Bronchial epithelial cell (primary cell): Measurements from ENCODE around the gene PIGS. TPM values are rescaled to one million over a fixed set of nuclear protein-coding genes. Genes with fewer than 3 reads are reported as not detected.
A peak's percentile ranks its signal among the peaks of the same experiment; 100 is the strongest.

Experiments used
- DNase-seq: peaks from one replicate; pipeline ENCODE4 v3.0.0-alpha.2; 2010; ENCODE audit warnings: low read depth
- FAIRE-seq: peaks from 2 replicates; lab custom pipeline; 2011; peaks lifted over from hg19 to GRCh38; lab: Jason Lieb, UNC
- H3K27me3 ChIP-seq: 2 replicates; pipeline ENCODE4 v1.5.1; 2011; ENCODE audit warnings: low read length; ENCODE audit not compliant: control insufficient read depth, insufficient read depth
- H3K36me3 ChIP-seq: 2 replicates; pipeline ENCODE4 v1.5.1; 2011; ENCODE audit warnings: low read length; ENCODE audit not compliant: control insufficient read depth, insufficient read depth
- H3K4me3 ChIP-seq: 2 replicates; pipeline ENCODE4 v1.5.1; 2011; ENCODE audit warnings: mild to moderate bottlenecking, low read depth, low read length, control low read depth
- total RNA-seq: library from RNA; depleted of rRNA; stranded (reverse); fragments of >200 nt; gene quantifications from 2 replicates; pipeline ENCODE4 v1.2.1, GENCODE V29; 2014
- TF ChIP-seq, protein P1 (sequence below): IDR thresholded peaks from 2 replicates; pipeline ENCODE4 v1.5.1; 2011; ENCODE audit warnings: mild to moderate bottlenecking, moderate library complexity, low read length, control low read depth, inconsistent platforms; ENCODE audit not compliant: insufficient read depth, severe bottlenecking

Gene PIGS
- total RNA-seq, 1 donor from 2014 or later: 25.5 TPM

- FAIRE-seq (no peak), DNase-seq (no peak)
- Histone ChIP-seq H3K36me3 (peaks cover 2% of the 10 kb centered on the region), H3K27me3 (peaks cover 2% of the 10 kb centered on the region), H3K4me3 (no peak overlapping the region)
- TF ChIP-seq, protein P1, sequence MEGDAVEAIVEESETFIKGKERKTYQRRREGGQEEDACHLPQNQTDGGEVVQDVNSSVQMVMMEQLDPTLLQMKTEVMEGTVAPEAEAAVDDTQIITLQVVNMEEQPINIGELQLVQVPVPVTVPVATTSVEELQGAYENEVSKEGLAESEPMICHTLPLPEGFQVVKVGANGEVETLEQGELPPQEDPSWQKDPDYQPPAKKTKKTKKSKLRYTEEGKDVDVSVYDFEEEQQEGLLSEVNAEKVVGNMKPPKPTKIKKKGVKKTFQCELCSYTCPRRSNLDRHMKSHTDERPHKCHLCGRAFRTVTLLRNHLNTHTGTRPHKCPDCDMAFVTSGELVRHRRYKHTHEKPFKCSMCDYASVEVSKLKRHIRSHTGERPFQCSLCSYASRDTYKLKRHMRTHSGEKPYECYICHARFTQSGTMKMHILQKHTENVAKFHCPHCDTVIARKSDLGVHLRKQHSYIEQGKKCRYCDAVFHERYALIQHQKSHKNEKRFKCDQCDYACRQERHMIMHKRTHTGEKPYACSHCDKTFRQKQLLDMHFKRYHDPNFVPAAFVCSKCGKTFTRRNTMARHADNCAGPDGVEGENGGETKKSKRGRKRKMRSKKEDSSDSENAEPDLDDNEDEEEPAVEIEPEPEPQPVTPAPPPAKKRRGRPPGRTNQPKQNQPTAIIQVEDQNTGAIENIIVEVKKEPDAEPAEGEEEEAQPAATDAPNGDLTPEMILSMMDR: no peak
Observed at GRCh38 chr17:28520687-28521086, 50.6 kb downstream of the PIGS start.

DNA sequence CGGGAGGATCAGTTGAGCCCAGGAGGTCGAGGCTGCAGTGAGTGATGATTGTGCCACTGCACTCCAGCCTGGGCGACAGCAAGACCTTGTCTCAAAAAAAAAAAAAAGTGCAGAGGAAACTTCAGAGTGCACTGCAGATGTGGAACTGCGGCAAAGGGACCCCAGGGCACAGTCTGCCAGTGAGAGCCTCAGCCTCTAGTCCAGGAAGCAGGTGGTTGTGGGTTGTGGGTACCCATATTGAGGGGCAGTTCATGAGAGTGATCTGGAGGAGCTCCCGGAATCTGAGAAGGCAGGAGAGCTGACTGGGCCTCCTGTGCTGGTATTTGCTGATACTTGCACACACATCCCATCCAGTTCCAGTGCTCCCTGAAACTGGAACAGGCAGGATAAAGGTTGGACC, 52.1 kb downstream of the PIGS start:
- peaks cover 2% of the 10 kb centered on the region for H3K27me3 ChIP-seq
- DNase-seq (no peak), FAIRE-seq (no peak)
- H3K4me3 ChIP-seq: no peak overlapping the region
- peaks cover 2% of the 10 kb centered on the region for H3K36me3 ChIP-seq
- TF ChIP-seq, protein P1: no peak

- DNase-seq (no peak), FAIRE-seq (no peak)
- TF ChIP-seq, protein P1: no peak
- Histone ChIP-seq H3K4me3 (no peak overlapping the region), H3K36me3 (peaks cover 2% of the 10 kb centered on the region), H3K27me3 (peaks cover 2% of the 10 kb centered on the region)
Observed at GRCh38 chr17:28518578-28518977, 52.7 kb downstream of the PIGS start.

DNA sequence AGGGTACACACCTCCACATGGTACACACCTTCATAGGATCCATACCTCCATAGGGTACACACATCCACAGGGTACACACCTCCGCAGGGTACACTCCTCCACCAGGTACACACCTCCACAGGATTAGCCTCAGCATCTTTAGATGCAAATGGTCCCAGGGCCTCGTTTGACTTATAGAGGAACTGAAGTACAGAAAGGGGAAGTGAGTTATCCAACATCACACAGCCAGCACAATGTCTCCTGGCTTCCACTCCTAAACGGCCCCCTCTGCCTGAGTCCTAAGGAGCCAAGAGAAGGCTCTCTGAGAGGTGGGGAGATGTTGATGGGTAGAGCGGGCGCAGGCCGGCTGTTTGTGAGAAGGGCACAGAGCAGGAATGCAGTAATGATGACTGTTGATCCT, 53.2 kb downstream of the PIGS start:
- peak; percentile 18 for FAIRE-seq
- Histone ChIP-seq H3K4me3 (no peak overlapping the region), H3K27me3 (peaks cover 2% of the 10 kb centered on the region), H3K36me3 (peaks cover 2% of the 10 kb centered on the region)
- TF ChIP-seq, protein P1: no peak
- DNase-seq: no peak

DNA sequence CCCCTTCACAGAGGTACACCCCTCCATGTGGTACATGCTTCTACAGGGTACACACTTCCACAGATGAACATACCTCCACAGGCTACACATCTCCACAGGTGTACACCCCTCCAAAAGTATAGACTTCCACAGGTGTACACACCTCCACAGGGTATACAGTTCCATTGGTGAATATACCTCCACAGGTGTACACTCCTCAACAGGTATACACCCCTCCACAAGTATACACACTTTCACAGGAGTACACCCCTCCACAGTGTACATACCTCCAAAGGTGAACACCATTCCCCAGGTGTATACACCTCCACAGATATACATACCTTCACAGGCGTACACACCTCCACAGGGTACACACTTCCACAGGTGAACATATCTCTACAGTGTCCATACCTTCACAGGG, 55.8 kb downstream of the PIGS start:
- FAIRE-seq: no peak
- TF ChIP-seq, protein P1: no peak
- Histone ChIP-seq H3K36me3 (peaks cover 2% of the 10 kb centered on the region), H3K27me3 (peaks cover 3% of the 10 kb centered on the region), H3K4me3 (no peak overlapping the region)
- DNase-seq: no peak

- FAIRE-seq (no peak), DNase-seq (no peak)
- Histone ChIP-seq H3K36me3 (no peaks in the 10 kb centered on the region), H3K4me3 (no peak overlapping the region), H3K27me3 (peaks cover 3% of the 10 kb centered on the region)
- TF ChIP-seq, protein P1: no peak
Observed at GRCh38 chr17:28514561-28515002, 56.7 kb downstream of the PIGS start.
